ENCODE data around the gene ADAM17. TPM values are rescaled to one million over a fixed set of nuclear protein-coding genes. Genes with fewer than 3 reads are reported as not detected.
A peak's percentile ranks its signal among the peaks of the same experiment; 100 is the strongest.

Gene ADAM17
- total and polyA plus RNA-seq, 5 experiments from 2014 or later, result 6.9 to 27.9 (median 7.8) TPM

- Mint-ChIP-seq H3K4me3 (no peak overlapping the region), H3K4me1 (peaks cover 0 to 9% (median 0%) of the 10 kb centered on the region in 4 donors), H3K36me3 (peaks cover 0 to 85% (median 2%) of the 10 kb centered on the region in 3 donors), H3K27ac (peak overlapping the region in 7 of 10 donors; percentile 13 to 69 (median 33)), H3K27me3 (no peaks in the 10 kb centered on the region), H3K9me3 (no peaks in the 10 kb centered on the region)
- POLR2A ChIA-PET, result no interaction called here
- DNase-seq (no peak), ATAC-seq (no peak)
Measured at GRCh38 chr2:9498210-9498609, 57.4 kb downstream of the ADAM17 start.

- Mint-ChIP-seq H3K27me3 (no peaks in the 10 kb centered on the region), H3K9me3 (no peaks in the 10 kb centered on the region), H3K4me3 (no peak overlapping the region), H3K4me1 (peaks cover 0 to 9% (median 0%) of the 10 kb centered on the region in 4 donors), H3K27ac (peak overlapping the region in 9 of 10 donors; percentile 19 to 73 (median 37)), H3K36me3 (peaks cover 0 to 84% (median 2%) of the 10 kb centered on the region in 3 donors)
- no peak for DNase-seq
- ATAC-seq, result no peak
- POLR2A ChIA-PET, result no interaction called here
Measured at GRCh38 chr2:9497017-9497416, 58.6 kb downstream of the ADAM17 start.

GRCh38 chr2:9494081-9494480, 61.5 kb downstream of the ADAM17 start:
- Mint-ChIP-seq H3K27me3 (no peaks in the 10 kb centered on the region), H3K4me1 (peaks cover 0 to 6% (median 1%) of the 10 kb centered on the region in 4 donors), H3K36me3 (peaks cover 0 to 88% (median 2%) of the 10 kb centered on the region in 3 donors), H3K9me3 (no peaks in the 10 kb centered on the region), H3K4me3 (no peak overlapping the region), H3K27ac (peak overlapping the region in 7 of 10 donors; percentile 20 to 89 (median 61))
- DNase-seq (no peak), ATAC-seq (no peak)
- POLR2A ChIA-PET, result no interaction called here

GRCh38 chr2:9493478-9493877, 62.2 kb downstream of the ADAM17 start:
- Mint-ChIP-seq H3K4me1 (peaks cover 0 to 6% (median 2%) of the 10 kb centered on the region in 4 donors), H3K27ac (peak overlapping the region in 7 of 10 donors; percentile 12 to 61 (median 40)), H3K9me3 (no peaks in the 10 kb centered on the region), H3K4me3 (no peak overlapping the region), H3K36me3 (peaks cover 0 to 88% (median 2%) of the 10 kb centered on the region in 3 donors), H3K27me3 (no peaks in the 10 kb centered on the region)
- DNase-seq (no peak), ATAC-seq (no peak)
- POLR2A ChIA-PET, result no interaction called here

- ATAC-seq (no peak), DNase-seq (no peak)
- H3K4me1 Mint-ChIP-seq, result peaks cover 0 to 6% (median 2%) of the 10 kb centered on the region in 4 donors
- peaks cover 0 to 90% (median 4%) of the 10 kb centered on the region in 3 donors for H3K36me3 Mint-ChIP-seq
- no peak overlapping the region for H3K4me3 Mint-ChIP-seq
- no peaks in the 10 kb centered on the region for H3K9me3 Mint-ChIP-seq
- H3K27me3 Mint-ChIP-seq, result no peaks in the 10 kb centered on the region
- POLR2A ChIA-PET, result interaction anchor here (1.5 kb wide), 1 partner anchor 19 kb away, joined by 5 read pairs; the partner anchor contains the start of gene IAH1
- peak overlapping the region in 6 of 10 donors; percentile 2 to 81 (median 37) for H3K27ac Mint-ChIP-seq
Measured at GRCh38 chr2:9492927-9493326, 62.7 kb downstream of the ADAM17 start.

- peaks cover 0 to 6% (median 2%) of the 10 kb centered on the region in 4 donors for H3K4me1 Mint-ChIP-seq
- ATAC-seq, result no peak
- peaks cover 0 to 94% (median 11%) of the 10 kb centered on the region in 3 donors for H3K36me3 Mint-ChIP-seq
- H3K4me3 Mint-ChIP-seq, result no peak overlapping the region
- no peak for DNase-seq
- POLR2A ChIA-PET, result interaction anchor here (0.6 to 1.1 kb wide), 2 partner anchors 17 to 1187 kb away, joined by 4 read pairs; no protein-coding TSS in a partner anchor
- H3K27ac Mint-ChIP-seq, result peak overlapping the region in 8 of 10 donors; percentile 42 to 89 (median 68)
- no peaks in the 10 kb centered on the region for H3K27me3 Mint-ChIP-seq
- H3K9me3 Mint-ChIP-seq, result no peaks in the 10 kb centered on the region
Measured at GRCh38 chr2:9490789-9491188, 64.8 kb downstream of the ADAM17 start.

GRCh38 chr2:9488583-9489547, 66.8 kb downstream of the ADAM17 start:
- no peaks in the 10 kb centered on the region for H3K9me3 Mint-ChIP-seq
- peak overlapping the region in 8 of 10 donors; percentile 11 to 60 (median 34) for H3K27ac Mint-ChIP-seq
- ATAC-seq (no peak), DNase-seq (no peak)
- no peak overlapping the region for H3K4me3 Mint-ChIP-seq
- H3K4me1 Mint-ChIP-seq, result peaks cover 0 to 2% (median under 1%) of the 10 kb centered on the region in 4 donors
- H3K27me3 Mint-ChIP-seq, result no peaks in the 10 kb centered on the region
- H3K36me3 Mint-ChIP-seq, result peaks cover 0 to 96% (median 18%) of the 10 kb centered on the region in 3 donors
- POLR2A ChIA-PET, result interaction anchor here (0.7 to 1.5 kb wide), 2 partner anchors 13 to 225 kb away, joined by 3 read pairs; no protein-coding TSS in a partner anchor

- Mint-ChIP-seq H3K9me3 (no peaks in the 10 kb centered on the region), H3K36me3 (peaks cover 0 to 96% (median 18%) of the 10 kb centered on the region in 3 donors), H3K27ac (peak overlapping the region in 1 of 10 donors; percentile 27), H3K27me3 (no peaks in the 10 kb centered on the region), H3K4me1 (peaks cover 0 to 9% (median 5%) of the 10 kb centered on the region in 4 donors), H3K4me3 (no peak overlapping the region)
- ATAC-seq (no peak), DNase-seq (no peak)
- POLR2A ChIA-PET, result interaction anchor here (0.6 kb wide), 1 partner anchor 123 kb away, joined by 4 read pairs; no protein-coding TSS in a partner anchor
Measured at GRCh38 chr2:9484533-9484932, 71.1 kb downstream of the ADAM17 start.

- no peak for ATAC-seq
- POLR2A ChIA-PET, result no interaction called here
- H3K9me3 Mint-ChIP-seq, result no peaks in the 10 kb centered on the region
- H3K27ac Mint-ChIP-seq, result peak overlapping the region in 3 of 10 donors; percentile 63 to 85 (median 75)
- H3K4me1 Mint-ChIP-seq, result peaks cover 8 to 19% (median 14%) of the 10 kb centered on the region in 4 donors
- peaks cover 0 to 96% (median 17%) of the 10 kb centered on the region in 3 donors for H3K36me3 Mint-ChIP-seq
- no peaks in the 10 kb centered on the region for H3K27me3 Mint-ChIP-seq
- DNase-seq, result no peak
- H3K4me3 Mint-ChIP-seq, result no peak overlapping the region
Measured at GRCh38 chr2:9483107-9483506, 72.5 kb downstream of the ADAM17 start.

- ATAC-seq (no peak), DNase-seq (no peak)
- Mint-ChIP-seq H3K4me3 (no peak overlapping the region), H3K27me3 (no peaks in the 10 kb centered on the region), H3K36me3 (peaks cover 0 to 78% (median 6%) of the 10 kb centered on the region in 3 donors), H3K4me1 (peaks cover 16 to 47% (median 34%) of the 10 kb centered on the region in 4 donors), H3K9me3 (no peaks in the 10 kb centered on the region), H3K27ac (peak overlapping the region in 5 of 10 donors; percentile 20 to 75 (median 63))
- POLR2A ChIA-PET, result no interaction called here
Measured at GRCh38 chr2:9480157-9480556, 75.5 kb downstream of the ADAM17 start.

GRCh38 chr2:9478526-9478925, 77.1 kb downstream of the ADAM17 start:
- no peaks in the 10 kb centered on the region for H3K9me3 Mint-ChIP-seq
- POLR2A ChIA-PET, result no interaction called here
- DNase-seq (no peak), ATAC-seq (no peak)
- H3K27me3 Mint-ChIP-seq, result no peaks in the 10 kb centered on the region
- H3K4me1 Mint-ChIP-seq, result peaks cover 16 to 52% (median 37%) of the 10 kb centered on the region in 4 donors
- H3K4me3 Mint-ChIP-seq, result no peak overlapping the region
- H3K27ac Mint-ChIP-seq, result peak overlapping the region in 6 of 10 donors; percentile 2 to 74 (median 30)
- H3K36me3 Mint-ChIP-seq, result peaks cover 0 to 62% (median 2%) of the 10 kb centered on the region in 3 donors

- H3K27me3 Mint-ChIP-seq, result no peaks in the 10 kb centered on the region
- no peaks in the 10 kb centered on the region for H3K9me3 Mint-ChIP-seq
- DNase-seq (no peak), ATAC-seq (no peak)
- H3K27ac Mint-ChIP-seq, result peak overlapping the region in 5 of 10 donors; percentile 2 to 74 (median 41)
- H3K4me1 Mint-ChIP-seq, result peaks cover 19 to 58% (median 43%) of the 10 kb centered on the region in 4 donors
- POLR2A ChIA-PET, result no interaction called here
- peaks cover 0 to 57% (median 4%) of the 10 kb centered on the region in 3 donors for H3K36me3 Mint-ChIP-seq
- H3K4me3 Mint-ChIP-seq, result no peak overlapping the region
Measured at GRCh38 chr2:9477914-9478313, 77.7 kb downstream of the ADAM17 start.

Measured in naive thymus-derived CD8-positive, alpha-beta T cell (primary cell).